ENCODE results near the gene SLC1A4.

Gene SLC1A4

DNA sequence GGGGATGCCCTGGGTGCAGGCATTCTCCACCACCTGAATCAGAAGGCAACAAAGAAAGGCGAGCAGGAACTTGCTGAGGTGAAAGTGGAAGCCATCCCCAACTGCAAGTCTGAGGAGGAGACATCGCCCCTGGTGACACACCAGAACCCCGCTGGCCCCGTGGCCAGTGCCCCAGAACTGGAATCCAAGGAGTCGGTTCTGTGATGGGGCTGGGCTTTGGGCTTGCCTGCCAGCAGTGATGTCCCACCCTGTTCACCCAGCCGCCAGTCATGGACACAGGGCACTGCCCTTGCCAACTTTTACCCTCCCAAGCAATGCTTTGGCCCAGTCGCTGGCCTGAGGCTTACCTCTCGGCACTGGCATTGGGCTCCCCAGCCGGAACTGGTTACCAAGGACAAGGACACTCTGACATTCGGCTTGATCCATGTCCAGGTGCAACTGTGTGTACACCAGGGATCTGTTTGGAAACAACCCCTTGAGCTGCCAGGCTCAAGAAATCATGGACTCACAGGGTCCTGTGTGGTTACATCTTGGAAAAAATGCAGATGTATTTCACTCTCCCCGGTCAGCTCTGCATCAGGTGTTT lies 31.8 kb downstream of the SLC1A4 start:
- Histone ChIP-seq H3K27me3 (ENCODE audit: low read length) (no peaks in the 10 kb centered on the region), H3K79me2 (ENCODE audit: insufficient read depth, low read length) (no peaks in the 10 kb centered on the region), H3K9me3 (ENCODE audit: insufficient read depth, low read length) (no peaks in the 10 kb centered on the region), H3K27ac (ENCODE audit: low read depth, low read length) (no peak overlapping the region), H3F3A (ENCODE audit: insufficient read depth) (peaks cover 20% of the 10 kb centered on the region), H4K20me1 (ENCODE audit: low read depth, low read length) (no peaks in the 10 kb centered on the region), H2AFZ (ENCODE audit: low read depth, low read length, severe bottlenecking) (no peak overlapping the region), H3K4me2 (ENCODE audit: low read depth, low read length, poor library complexity, severe bottlenecking) (no peak overlapping the region), H3K9me2 (replicated peaks; ENCODE audit: insufficient read depth, low read length) (no peaks in the 10 kb centered on the region), H3K36me3 (ENCODE audit: low read length) (peaks cover 30% of the 10 kb centered on the region), H3K4me3 (ENCODE audit: insufficient read depth, low read length, poor library complexity, severe bottlenecking) (no peak overlapping the region), H3K9ac (ENCODE audit: low read length) (no peak overlapping the region)
- TF ChIP-seq, protein P1, sequence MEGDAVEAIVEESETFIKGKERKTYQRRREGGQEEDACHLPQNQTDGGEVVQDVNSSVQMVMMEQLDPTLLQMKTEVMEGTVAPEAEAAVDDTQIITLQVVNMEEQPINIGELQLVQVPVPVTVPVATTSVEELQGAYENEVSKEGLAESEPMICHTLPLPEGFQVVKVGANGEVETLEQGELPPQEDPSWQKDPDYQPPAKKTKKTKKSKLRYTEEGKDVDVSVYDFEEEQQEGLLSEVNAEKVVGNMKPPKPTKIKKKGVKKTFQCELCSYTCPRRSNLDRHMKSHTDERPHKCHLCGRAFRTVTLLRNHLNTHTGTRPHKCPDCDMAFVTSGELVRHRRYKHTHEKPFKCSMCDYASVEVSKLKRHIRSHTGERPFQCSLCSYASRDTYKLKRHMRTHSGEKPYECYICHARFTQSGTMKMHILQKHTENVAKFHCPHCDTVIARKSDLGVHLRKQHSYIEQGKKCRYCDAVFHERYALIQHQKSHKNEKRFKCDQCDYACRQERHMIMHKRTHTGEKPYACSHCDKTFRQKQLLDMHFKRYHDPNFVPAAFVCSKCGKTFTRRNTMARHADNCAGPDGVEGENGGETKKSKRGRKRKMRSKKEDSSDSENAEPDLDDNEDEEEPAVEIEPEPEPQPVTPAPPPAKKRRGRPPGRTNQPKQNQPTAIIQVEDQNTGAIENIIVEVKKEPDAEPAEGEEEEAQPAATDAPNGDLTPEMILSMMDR (IDR thresholded peaks at IDR 0.05; ENCODE audit: insufficient read depth, low read length, poor library complexity, severe bottlenecking), result no peak
- TF ChIP-seq EZH2phosphoT487 (conservative IDR thresholded peaks at IDR 0.05; ENCODE audit: low read length), result no peak

DNA sequence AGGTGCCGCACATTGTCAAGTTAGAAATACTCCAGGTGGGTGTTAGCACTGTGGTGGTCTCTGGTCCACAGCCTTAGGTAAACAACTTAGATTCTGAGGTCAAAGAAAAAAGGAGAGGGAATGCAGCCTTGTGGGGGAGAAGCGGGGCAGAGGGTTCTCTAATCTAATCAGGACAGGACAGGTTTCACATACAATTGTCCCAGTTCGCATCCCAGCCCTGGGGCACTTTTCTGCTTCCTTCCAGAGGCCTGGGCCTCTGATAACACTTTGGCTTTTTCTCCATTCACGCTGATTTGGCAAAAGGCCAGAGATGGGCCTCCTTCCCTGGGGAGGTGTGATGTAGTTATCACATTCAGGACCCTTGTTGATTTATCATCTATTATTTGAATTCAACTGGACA lies 32.5 kb downstream of the SLC1A4 start:
- no peak overlapping the region for H2AFZ ChIP-seq (ENCODE audit: low read depth, low read length, severe bottlenecking)
- no peak overlapping the region for H3K4me3 ChIP-seq (ENCODE audit: insufficient read depth, low read length, poor library complexity, severe bottlenecking)
- no peaks in the 10 kb centered on the region for H3K9me2 ChIP-seq (replicated peaks; ENCODE audit: insufficient read depth, low read length)
- no peak overlapping the region for H3K27ac ChIP-seq (ENCODE audit: low read depth, low read length)
- TF ChIP-seq EZH2phosphoT487 (conservative IDR thresholded peaks at IDR 0.05; ENCODE audit: low read length), result no peak
- TF ChIP-seq, protein P1 (IDR thresholded peaks at IDR 0.05; ENCODE audit: insufficient read depth, low read length, poor library complexity, severe bottlenecking), result no peak
- H3F3A ChIP-seq (ENCODE audit: insufficient read depth), result peaks cover 22% of the 10 kb centered on the region
- no peaks in the 10 kb centered on the region for H3K27me3 ChIP-seq (ENCODE audit: low read length)
- H3K36me3 ChIP-seq (ENCODE audit: low read length), result peaks cover 23% of the 10 kb centered on the region
- no peak overlapping the region for H3K4me2 ChIP-seq (ENCODE audit: low read depth, low read length, poor library complexity, severe bottlenecking)
- no peaks in the 10 kb centered on the region for H3K9me3 ChIP-seq (ENCODE audit: insufficient read depth, low read length)
- H3K79me2 ChIP-seq (ENCODE audit: insufficient read depth, low read length), result no peaks in the 10 kb centered on the region
- H4K20me1 ChIP-seq (ENCODE audit: low read depth, low read length), result no peaks in the 10 kb centered on the region
- H3K9ac ChIP-seq (ENCODE audit: low read length), result no peak overlapping the region

DNA sequence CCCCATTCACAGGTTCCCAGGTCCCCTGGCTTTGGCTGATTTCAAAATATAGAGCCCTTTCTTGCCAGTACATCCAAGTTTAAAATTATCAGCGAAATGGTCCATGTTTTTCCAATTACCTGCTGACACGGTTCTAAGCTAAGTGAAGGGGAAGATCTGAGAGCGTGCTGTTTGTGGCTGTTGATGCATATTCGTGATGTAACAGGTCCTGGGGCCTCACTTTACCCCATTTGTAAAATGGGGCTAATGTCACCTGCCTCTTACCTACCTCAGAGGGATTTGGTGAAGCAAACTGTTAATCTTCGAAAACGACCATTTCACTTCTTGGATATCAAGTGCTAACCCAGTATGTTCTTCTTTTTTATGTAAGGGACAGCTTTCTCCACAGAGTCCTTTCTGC lies 33.0 kb downstream of the SLC1A4 start:
- Histone ChIP-seq H4K20me1 (ENCODE audit: low read depth, low read length) (no peaks in the 10 kb centered on the region), H3F3A (ENCODE audit: insufficient read depth) (peaks cover 24% of the 10 kb centered on the region), H3K9ac (ENCODE audit: low read length) (no peak overlapping the region), H3K9me3 (ENCODE audit: insufficient read depth, low read length) (no peaks in the 10 kb centered on the region), H3K4me2 (ENCODE audit: low read depth, low read length, poor library complexity, severe bottlenecking) (no peak overlapping the region), H3K27me3 (ENCODE audit: low read length) (no peaks in the 10 kb centered on the region), H3K36me3 (ENCODE audit: low read length) (peaks cover 18% of the 10 kb centered on the region; the same call in 1 of the 2 replicates), H3K27ac (ENCODE audit: low read depth, low read length) (no peak overlapping the region), H3K9me2 (replicated peaks; ENCODE audit: insufficient read depth, low read length) (no peaks in the 10 kb centered on the region), H2AFZ (ENCODE audit: low read depth, low read length, severe bottlenecking) (no peak overlapping the region), H3K79me2 (ENCODE audit: insufficient read depth, low read length) (no peaks in the 10 kb centered on the region), H3K4me3 (ENCODE audit: insufficient read depth, low read length, poor library complexity, severe bottlenecking) (no peak overlapping the region)
- TF ChIP-seq EZH2phosphoT487 (conservative IDR thresholded peaks at IDR 0.05; ENCODE audit: low read length), result no peak
- TF ChIP-seq, protein P1 (IDR thresholded peaks at IDR 0.05; ENCODE audit: insufficient read depth, low read length, poor library complexity, severe bottlenecking), result no peak
